ENCODE data around the gene HINT3.
"Not testable (repeated sequence)": the region's sequence is repeated elsewhere in the genome, so short reads cannot be mapped to it uniquely, and the experiment has no call there.

HINT3 gene

GRCh38 chr6:126016591-126016990 is 60.0 kb downstream of the HINT3 start:
- H3K4me3 ChIP-seq (ENCODE audit: low read length), result no peak overlapping the region
- DNase-seq (ENCODE audit: low read depth), result no peak
- no peak for TF ChIP-seq CTCF (IDR thresholded peaks at IDR 0.05; ENCODE audit: insufficient read depth, low read depth, low read length, missing control alignments)

GRCh38 chr6:126017668-126018067 is 61.1 kb downstream of the HINT3 start:
- H3K4me3 ChIP-seq (ENCODE audit: low read length), result no peak overlapping the region
- no peak for TF ChIP-seq CTCF (IDR thresholded peaks at IDR 0.05; ENCODE audit: insufficient read depth, low read depth, low read length, missing control alignments)
- peak; percentile 8 for DNase-seq (ENCODE audit: low read depth)

- H3K4me3 ChIP-seq (ENCODE audit: low read length), result no peak overlapping the region
- TF ChIP-seq CTCF (IDR thresholded peaks at IDR 0.05; ENCODE audit: insufficient read depth, low read depth, low read length, missing control alignments), result no peak
- DNase-seq (ENCODE audit: low read depth), result no peak
Measured at GRCh38 chr6:126020305-126021050, 63.9 kb downstream of the HINT3 start.

- not testable (repeated sequence) for H3K4me3 ChIP-seq (ENCODE audit: low read length)
- peak; percentile 60 for DNase-seq (ENCODE audit: low read depth)
Measured at GRCh38 chr6:126023474-126023873, 66.9 kb downstream of the HINT3 start.

GRCh38 chr6:126026001-126026400 is 69.4 kb downstream of the HINT3 start:
- TF ChIP-seq CTCF (IDR thresholded peaks at IDR 0.05; ENCODE audit: insufficient read depth, low read depth, low read length, missing control alignments), result no peak
- no peak for DNase-seq (ENCODE audit: low read depth)

GRCh38 chr6:126027601-126028000 is 71.0 kb downstream of the HINT3 start:
- no peak overlapping the region for H3K4me3 ChIP-seq (ENCODE audit: low read length)
- DNase-seq (ENCODE audit: low read depth), result no peak
- no peak for TF ChIP-seq CTCF (IDR thresholded peaks at IDR 0.05; ENCODE audit: insufficient read depth, low read depth, low read length, missing control alignments)

More at GRCh38 chr6:126026001-126026400, 69.4 kb downstream of the HINT3 start:
- H3K4me3 ChIP-seq (ENCODE audit: low read length), result no peak overlapping the region
